HG03280 (cell line): ENCODE results near the gene IGFL2.
A peak's percentile ranks its signal among the peaks of the same experiment; 100 is the strongest.
"Not testable (repeated sequence)": the region's sequence is repeated elsewhere in the genome, so short reads cannot be mapped to it uniquely, and the experiment has no call there.

Experiments
- ATAC-seq: cut with Tn5 transposase; IDR thresholded peaks from one replicate; pipeline ENCODE4 v1.9.1; 2021; ENCODE audit warnings: mild to moderate bottlenecking, moderate library complexity; ENCODE audit not compliant: unreplicated experiment

Gene IGFL2

DNA sequence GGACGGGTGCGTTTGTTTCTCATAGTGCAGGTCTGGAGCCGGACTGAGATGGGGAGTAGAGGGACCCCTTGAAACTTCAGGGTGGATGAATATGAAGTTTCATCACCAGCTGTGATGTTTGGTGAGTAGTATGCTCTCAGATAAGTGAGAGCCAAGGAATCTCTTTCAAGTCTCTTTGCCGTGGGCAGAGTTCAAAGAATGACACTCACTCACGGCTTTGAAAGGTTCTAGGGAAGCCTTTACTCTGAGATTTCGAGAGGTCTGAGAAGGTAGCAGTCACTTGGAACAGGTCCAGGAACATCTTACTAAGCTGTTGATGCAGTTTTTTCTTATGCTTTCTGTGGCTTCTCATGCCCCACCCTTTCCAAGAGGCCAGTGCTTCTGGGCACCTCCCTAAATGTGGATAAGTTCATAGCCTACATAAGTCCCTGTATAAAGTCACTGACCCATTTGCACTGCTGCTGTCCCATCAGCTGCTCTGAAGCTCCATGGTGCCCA is at the start of gene IGFL2:
Gene IGFL2, plus strand, starts transcription at position 448 of the 498 bp plus-strand sequence. Its CDS starts 41 bp downstream, at position 489.
- no peak for ATAC-seq

DNA sequence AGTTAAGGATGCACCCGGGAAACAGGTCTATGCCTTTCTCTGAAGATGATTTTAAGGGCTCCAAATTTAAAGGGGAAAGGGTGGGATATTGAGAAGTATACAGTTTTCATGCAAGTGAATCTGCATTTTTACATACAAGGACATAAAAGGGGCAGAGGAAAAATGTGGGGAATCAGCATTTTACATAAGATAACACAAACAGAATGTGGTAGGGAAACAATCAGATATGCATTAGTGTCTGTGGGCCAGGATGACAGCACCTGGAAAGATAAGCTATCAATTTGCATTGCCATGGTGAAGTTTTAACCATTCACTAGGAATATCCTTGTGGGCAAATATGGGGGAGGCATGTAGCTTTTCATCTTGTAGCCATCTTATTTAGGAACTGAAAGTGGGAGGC is 47.7 kb upstream of the IGFL2 start:
- no peak for ATAC-seq

DNA sequence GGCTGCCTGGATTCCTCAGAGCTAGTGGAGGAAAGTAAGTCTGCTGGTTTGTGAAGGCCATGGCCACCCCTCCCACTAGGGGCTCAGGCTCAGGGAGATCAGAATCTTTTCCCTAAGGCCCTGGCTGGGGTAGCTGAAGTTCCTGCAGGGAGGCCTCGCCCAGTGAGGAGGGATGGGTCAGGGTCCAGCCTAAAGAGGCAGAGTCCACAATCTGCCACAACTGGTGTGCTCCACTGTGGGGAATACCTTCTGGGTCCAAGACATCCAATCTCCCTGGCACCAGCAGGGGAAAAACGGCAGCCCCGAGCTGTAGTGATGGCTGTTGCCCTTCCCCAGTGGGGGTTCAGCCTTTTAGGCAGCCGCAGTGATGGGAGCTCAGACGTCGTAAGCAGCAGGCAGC is 46.7 kb upstream of the IGFL2 start:
- ATAC-seq: no peak

DNA sequence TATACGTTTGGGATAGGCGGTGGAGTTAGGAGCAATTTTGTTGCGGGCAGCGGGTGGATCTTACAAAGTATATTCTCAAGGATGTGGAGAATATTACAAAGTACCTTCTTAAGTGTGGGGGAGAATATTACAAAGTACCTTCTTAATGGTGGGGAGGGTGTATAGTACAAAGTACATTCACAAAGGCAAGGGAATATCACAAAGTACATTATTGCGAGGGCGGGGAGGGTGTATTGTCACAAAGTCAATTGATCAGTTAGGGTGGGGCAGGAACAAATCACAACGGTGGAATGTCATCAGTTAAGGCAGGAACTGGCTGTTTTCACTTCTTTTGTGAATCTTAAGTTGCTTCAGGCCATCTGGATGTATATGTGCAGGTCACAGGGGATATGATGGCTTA is 45.7 kb upstream of the IGFL2 start:
- ATAC-seq: not testable (repeated sequence)

DNA sequence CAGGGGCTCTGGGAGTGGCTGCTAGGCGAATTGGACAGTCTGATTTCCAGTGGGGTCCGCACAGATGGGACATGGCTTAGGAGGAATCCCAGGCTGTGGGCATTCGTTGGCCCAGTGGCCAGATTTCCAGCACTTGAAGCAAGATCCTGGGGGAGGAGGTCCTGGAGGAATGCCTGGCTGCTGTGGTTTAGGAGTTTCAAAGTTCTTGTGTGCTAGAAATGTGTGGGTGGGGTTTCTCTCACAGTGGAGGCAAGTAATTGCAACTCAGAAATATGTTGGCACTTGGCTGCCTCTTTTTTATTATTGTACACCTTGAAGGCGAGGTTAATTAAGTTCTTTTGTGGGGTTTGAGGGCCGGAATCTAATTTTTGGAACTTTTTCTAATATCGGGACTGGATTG is 40.7 kb upstream of the IGFL2 start:
- ATAC-seq: no peak

DNA sequence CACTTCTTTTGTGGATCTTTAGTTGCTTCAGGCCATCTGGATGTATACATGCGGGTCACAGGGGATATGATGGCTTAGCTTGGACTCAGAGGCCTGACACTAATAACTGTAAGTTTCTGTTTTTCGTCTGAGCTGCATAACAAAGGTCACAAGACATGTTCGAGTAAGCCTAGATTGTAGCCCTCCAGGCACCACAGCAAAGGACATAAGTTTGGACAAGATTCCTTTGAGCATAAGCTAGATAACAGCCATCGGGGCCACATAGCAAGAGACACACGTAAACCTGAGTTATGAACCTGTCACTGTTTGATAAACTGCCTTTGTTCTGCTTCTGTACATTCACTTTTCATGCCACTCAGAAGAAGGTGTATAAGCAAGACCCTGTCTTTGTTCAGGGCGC is 38.2 kb upstream of the IGFL2 start:
- no peak for ATAC-seq

DNA sequence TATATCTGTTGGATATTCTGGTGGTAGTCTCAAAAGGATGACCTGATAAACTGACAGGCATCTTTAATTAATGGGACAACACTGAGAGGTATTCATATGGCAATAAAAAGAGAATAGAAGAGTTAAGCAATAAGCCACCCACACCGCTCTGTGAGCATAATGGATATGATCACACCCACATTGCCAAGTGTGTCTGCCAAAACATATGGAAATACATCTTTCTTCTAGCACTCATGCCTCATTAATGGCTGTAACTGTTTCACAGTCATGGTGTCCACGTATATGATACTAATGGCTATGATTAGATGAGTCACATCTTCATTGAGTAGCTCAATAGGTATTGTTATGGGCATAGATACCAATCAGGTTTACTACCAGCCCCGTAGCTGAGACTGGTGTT is 36.7 kb upstream of the IGFL2 start:
- no peak for ATAC-seq

DNA sequence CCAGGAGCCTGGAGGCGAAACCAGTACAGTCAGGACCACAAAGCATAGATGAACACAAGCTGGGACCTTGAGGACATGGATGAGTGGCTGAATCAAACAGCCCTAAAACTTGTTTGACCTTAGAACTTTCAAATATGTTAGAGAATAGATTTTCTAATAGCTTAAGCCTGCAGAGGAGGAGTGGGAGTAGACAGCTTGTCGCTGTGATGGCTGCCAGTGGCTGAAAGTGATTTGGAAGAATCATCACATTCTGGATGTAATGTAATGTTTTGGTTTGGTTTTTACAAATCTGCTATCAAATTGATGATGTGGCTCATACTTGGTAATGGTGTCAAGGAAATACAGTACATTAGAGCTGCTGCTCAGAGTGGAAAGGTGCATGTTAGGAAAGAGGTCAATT is 35.5 kb upstream of the IGFL2 start:
- no peak for ATAC-seq

DNA sequence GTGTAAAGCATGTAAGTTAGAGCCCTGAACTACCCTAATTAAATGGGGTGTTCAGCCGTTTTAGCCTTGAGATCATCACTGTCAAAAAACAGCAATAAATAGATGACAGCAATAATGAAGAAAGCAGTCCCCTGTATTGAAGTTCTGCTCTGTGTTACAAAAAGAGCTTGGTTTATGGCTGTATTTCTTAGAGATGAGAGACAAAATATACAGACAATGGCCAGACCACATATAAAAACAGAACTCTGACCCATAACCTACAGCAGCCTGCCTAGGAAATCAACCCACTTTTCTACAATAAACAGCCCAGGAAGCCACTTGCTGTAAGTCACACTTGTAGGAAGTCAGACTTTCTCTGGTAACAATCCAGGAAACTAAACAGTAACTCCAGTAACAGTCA is 34.3 kb upstream of the IGFL2 start:
- no peak for ATAC-seq

DNA sequence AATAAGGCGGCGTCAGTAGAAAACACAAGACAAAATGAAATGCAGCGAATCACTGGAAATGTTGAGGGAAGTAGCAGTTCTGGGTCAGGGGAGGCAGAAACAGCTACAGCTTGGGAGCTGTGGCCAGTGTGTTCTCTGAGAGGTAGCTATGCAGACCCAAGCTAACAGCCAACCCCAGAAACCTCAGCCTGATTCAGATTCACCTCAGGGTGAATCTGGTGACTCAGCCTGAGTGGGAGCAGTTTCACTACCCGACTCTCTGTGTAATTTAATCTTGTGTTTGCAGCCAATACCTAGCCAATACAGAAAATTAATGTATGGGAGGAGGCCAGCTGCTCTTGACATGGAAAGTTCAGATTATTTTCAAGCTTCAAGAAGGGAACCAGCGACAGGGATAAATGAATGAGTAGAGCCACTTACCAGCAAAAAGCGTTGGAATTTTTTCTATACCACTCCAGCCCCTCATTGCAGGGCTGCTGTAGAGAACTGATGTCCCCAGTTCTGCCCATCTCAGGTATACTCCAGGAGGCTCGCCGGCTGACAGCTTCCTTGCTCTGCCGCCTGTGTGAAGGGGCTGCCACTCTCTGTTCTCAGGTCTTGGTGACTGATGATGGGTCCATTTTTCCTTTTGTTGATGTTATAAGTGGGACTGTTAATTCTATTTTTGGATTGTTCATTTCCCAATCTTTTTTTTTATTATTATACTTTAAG is 32.5 kb upstream of the IGFL2 start:
- ATAC-seq: peak; percentile 63

DNA sequence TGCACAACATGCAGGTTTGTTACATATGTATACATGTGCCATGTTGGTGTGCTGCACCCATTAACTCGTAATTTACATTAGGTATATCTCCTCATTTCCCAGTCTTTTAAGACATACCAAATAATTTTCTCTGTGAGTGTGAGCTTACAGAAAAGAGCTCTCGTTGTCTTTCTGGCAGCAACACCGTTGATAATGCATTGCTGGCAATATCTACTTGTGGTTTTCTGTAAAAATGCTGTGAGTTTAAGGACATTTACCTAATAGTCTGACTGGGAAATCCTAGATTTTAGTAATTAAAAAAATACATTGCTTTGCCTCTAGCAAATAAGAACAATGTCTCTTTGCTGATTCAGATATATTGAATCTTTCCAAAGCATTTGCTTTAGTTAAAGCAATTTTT is 31.9 kb upstream of the IGFL2 start:
- ATAC-seq: no peak

DNA sequence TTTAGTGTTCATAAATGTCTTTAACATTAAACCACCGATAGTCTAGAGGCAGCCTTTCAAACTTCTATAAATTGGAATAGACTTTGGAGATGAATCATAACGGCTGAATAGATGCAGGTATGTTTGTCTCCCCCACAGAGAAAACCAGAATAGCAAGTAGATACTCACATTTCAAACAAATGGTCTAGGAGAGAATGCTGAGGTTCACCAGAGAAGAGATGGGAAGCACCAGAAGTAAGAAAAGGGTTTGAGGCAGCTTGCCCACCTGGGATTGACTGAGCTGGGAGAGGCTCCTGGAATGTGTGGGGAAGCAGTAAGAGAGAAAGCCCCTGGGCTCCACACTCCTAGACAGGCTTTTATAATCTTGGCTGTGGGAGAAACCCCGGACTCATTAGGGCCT is 29.9 kb upstream of the IGFL2 start:
- ATAC-seq: no peak

DNA sequence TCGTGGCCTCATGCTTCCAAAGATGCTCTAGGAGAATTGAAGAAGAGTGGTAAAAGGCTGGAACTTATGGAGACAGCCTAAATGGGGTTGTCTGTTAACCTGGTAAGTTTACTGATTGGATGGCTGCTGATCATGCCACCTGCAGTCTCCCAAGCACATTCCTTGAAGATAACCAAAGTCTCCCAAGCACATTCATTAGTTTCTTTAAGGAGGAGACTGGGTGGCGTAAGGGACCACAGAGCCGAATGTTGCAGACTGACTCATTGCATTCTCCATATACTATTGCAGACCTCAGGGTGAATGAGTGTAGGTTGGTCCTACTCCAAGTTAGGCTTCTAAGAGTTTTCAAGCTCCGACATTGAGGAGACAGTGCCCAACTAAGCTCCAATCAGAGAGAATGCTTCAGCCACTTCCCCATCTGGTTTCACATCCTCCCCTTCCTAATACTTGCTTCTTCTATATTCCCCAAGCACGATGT is 23.4 kb upstream of the IGFL2 start, which contains the start of gene IGFL3:
Gene IGFL3, minus strand, starts transcription at position 51 of the 478 bp plus-strand sequence. Its CDS starts 39 bp downstream, at position 12.
- ATAC-seq: no peak

DNA sequence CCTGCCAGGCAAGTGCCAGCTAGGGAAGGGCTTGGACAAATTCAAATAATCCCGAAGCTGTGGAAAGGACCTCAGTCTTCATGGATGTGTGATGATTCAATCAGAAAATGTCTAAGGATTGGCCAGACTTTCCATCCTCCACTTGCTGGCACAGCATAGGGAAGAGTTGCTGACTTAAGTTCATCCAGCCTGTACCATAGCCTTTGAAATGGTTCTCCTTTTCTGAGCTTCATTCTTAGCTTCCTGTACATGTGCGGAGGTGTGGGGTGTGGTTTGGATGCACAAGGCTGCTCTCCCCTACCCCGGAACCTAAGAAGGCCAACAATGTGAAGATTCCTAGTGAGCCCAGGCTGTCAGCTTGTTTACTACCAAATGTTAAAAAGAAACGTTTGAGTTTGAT is 22.6 kb upstream of the IGFL2 start:
- ATAC-seq: no peak

DNA sequence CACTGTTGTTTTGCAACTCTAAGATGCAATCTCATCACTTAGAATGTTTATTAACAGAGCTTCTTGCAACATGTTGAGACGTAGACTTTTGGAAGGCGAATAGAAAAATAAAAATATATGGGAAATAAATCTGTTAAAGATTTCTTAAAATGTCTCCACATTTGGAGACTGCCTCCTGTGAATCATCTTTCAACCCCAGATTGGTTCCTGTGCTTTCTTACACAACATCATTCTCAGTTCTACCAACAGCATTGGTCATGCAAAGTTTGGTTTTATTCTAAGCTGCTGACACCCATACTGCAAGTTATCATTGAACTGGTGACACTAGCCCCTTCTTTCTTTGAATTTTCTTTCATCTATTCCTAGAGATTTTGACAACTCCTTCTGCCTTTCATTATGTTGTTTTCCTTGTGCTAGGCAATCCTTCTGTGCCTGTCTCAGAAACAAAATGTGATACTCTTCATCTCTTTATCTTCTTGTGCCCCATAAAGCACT is 21.9 kb upstream of the IGFL2 start:
- ATAC-seq: no peak

DNA sequence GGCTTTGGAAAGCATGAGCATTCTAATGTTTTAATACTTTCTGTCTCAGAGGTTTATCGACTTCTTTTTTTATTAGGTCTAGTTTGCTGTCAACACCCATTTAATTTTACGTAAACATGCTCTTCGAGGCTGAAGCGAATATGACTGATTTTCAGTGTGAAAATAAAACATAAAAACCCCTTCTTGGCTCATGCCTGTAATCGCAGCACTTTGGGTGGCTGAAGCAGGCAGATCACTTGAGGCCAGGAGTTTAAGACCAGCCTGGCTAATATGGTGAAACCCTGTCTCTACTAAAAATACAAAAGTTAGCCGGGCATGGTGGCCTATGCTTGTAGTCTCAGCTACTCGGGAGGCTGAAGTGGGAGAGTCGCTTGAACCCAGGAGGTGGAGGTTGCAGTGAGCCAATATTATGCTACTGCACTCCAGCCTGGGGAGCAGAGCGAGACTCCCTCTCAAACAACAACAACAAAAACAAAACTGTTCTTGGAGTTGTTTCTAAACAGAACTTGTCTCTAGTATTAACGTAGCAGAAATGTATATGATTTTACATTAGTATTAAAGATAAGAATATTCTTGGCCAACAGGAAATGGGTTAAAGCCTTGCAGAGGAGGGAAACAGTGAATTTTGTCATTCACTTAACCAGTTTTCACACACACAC is 16.4 kb upstream of the IGFL2 start:
- ATAC-seq: no peak

DNA sequence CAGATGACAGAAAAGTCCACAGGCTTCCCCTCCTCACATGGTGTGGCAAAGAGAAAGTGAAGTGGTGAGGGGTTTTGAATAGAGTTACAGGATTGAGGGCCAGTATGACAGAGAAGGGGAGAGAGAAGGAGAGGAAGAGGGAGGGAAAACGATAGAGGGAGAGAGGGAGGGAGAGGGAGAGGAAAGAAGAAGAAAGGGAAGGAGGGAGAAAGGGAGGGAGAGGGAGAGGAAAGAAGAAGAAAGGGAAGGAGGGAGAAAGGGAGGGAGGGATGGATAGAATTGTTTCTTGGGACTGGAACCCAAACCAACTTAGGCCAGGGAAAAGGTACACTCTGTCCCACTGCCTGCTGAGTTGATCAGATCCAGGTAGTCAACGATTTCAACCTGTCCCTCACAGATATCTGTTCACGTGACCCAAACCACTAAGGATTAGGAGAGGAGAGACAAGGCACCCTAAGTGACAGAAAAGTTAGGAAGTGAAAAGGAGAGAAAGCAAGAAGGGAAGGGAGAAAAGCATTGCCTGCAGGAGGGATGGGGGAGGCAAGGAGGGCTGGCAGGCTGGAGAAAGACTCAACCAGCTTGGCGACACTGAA is 15.4 kb upstream of the IGFL2 start:
- no peak for ATAC-seq

DNA sequence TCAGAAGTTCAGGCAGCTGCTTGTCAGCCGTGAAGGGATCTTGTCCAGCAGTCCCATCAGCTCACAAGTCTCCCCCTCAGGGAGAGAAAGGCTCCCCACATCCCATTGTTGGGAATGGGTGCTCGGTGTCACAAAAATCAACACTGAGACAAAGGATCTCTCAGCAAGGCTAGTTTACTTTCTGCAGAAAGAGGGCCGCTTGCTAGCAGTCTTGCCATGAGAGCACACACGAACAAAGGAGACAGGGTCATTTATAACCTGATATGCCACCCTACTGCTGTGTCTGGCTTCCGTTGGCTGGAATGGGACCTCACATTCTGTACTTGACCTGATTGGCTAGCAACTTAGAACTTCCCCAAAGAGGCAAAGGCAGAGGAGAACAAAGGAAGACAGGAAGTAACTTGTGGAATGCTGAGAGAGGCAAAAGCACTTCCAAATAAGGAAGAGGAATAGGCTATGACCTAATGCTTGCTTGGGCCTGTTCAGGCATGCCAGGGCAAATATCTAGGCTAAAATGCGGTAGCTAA is 14.9 kb upstream of the IGFL2 start:
- no peak for ATAC-seq

DNA sequence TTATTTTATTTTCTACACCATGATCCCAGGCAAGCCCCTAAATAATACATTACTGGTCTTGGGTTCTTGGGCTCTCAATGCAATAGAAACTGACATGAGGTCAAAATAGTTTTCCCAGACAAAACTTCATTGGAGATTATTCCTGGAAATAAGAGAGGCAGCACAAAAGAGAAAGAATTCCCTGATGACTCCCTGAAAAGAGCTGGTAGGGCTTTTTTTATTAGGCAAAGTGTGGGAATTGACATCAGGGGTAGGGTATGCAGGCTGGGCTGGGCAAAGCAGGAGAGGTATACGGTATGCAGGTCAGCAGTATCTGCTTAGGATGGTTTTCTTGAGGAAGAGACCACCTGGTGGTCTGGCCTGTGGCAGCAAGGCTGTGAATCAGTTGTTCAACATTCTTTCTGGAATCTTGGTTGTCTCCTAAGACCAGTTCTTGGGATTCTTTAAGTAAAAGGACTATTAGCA is 14.2 kb upstream of the IGFL2 start:
- ATAC-seq: no peak

DNA sequence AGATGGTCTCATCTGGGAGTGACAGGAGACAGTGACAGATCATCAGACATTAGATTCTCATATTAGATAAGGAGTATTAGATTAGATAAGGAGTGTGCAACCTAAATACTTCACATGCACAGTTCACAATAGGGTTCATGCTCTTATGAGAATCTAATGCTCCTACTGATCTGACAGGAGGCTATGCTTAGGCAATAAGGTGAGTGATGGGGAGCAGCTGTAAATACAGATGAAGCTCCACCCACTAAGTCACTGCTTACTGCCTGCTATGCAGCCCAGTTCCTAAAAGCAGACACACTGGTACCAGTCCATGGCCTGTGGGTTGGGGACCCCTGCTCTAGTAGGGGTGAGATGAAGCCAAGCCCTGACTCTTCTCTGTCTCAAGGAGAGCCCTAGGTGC is 13.5 kb upstream of the IGFL2 start:
- ATAC-seq: no peak

DNA sequence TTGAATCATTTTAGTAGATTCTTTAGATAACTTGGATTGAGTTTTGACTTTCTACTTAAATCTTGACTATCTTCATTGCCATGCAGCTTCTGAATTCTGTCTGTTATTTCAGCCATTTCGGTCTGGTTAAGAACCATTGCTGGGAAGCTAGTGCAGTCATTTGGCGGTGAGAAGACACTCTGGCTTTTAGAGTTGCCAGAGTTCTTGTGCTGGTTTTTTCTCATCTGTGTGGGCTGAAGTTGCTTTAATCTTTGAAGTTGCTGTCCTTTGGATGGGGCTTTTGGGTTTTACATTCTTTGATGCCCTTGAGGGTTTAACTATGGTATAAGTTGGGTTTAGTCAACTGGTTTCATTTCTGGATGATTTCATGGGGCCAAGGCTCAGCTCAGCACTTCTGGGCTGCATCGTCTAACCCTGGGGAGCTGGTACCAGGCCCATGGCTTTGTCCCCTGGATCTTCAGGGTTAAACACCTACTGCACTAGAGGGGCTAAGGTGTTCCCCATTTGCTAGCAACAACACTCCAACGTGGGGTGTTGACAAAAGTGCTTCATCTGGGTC is 10.0 kb upstream of the IGFL2 start:
- no peak for ATAC-seq
